ENCODE data around the gene MYH15. TPM values are rescaled to one million over a fixed set of nuclear protein-coding genes. Genes with fewer than 3 reads are reported as not detected.

MYH15 gene
- polyA plus RNA-seq, 3 donors, result not detected

DNA sequence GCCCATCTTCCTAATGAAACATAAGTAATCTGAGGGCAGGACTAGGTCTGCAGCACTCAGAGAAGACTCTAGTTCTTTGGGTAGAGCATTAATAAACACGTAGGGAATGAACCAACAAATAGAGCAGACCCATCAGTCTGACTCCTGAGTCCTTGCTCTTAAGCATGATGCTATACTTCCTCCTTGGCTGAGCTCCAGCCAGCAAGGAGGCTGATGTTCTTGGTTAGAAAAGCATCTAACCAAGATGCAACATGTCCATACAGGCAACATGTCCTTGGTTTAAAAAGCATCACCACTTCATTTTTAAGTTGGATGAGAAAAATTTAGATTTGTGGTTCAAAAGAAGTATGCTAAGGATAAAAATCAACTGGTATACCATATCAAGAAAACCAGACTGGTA lies 8.5 kb upstream of the MYH15 start:
- TF ChIP-seq, protein P1, sequence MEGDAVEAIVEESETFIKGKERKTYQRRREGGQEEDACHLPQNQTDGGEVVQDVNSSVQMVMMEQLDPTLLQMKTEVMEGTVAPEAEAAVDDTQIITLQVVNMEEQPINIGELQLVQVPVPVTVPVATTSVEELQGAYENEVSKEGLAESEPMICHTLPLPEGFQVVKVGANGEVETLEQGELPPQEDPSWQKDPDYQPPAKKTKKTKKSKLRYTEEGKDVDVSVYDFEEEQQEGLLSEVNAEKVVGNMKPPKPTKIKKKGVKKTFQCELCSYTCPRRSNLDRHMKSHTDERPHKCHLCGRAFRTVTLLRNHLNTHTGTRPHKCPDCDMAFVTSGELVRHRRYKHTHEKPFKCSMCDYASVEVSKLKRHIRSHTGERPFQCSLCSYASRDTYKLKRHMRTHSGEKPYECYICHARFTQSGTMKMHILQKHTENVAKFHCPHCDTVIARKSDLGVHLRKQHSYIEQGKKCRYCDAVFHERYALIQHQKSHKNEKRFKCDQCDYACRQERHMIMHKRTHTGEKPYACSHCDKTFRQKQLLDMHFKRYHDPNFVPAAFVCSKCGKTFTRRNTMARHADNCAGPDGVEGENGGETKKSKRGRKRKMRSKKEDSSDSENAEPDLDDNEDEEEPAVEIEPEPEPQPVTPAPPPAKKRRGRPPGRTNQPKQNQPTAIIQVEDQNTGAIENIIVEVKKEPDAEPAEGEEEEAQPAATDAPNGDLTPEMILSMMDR (IDR thresholded peaks at IDR 0.05), result no peak
- Mint-ChIP-seq H3K9me3 (no peaks in the 10 kb centered on the region), H3K27me3 (ENCODE audit: low read depth in 3 of 3) (peaks cover 0 to 2% (median 2%) of the 10 kb centered on the region in 3 donors), H3K4me1 (no peaks in the 10 kb centered on the region), H3K36me3 (no peaks in the 10 kb centered on the region), H3K27ac (no peak overlapping the region), H3K4me3 (no peak overlapping the region)
- H3K4me1 ChIP-seq (ENCODE audit: control insufficient read depth in 1 of 2, insufficient read depth in 2 of 2, low read length in 2 of 2), result no peaks in the 10 kb centered on the region
- H3K4me2 ChIP-seq (replicated peaks; ENCODE audit: extremely low read depth, low read length, poor library complexity, severe bottlenecking), result no peak overlapping the region
- H4K20me1 ChIP-seq (ENCODE audit: insufficient read depth, low read length), result no peaks in the 10 kb centered on the region
- no peaks in the 10 kb centered on the region for H3K27me3 ChIP-seq (ENCODE audit: control insufficient read depth in 2 of 2, insufficient read depth in 2 of 2, low read length in 2 of 2)
- H3K79me2 ChIP-seq (ENCODE audit: insufficient read depth, low read length), result no peaks in the 10 kb centered on the region
- H3K36me3 ChIP-seq (replicated peaks in 1 of 2; ENCODE audit: control insufficient read depth in 1 of 2, insufficient read depth in 2 of 2, low read length in 2 of 2), result no peaks in the 10 kb centered on the region
- intact Hi-C loops (cut with micrococcal nuclease), result no loop called here
- H3K9me3 ChIP-seq (replicated peaks in 1 of 2; ENCODE audit: control insufficient read depth in 1 of 2, insufficient read depth in 1 of 2, low read length in 2 of 2), result no peaks in the 10 kb centered on the region
- WGBS (ENCODE audit: insufficient coverage), result 100% methylated on average over 1 of the region's 1 CpG
- no peak overlapping the region for H2AFZ ChIP-seq (ENCODE audit: insufficient read depth, low read depth, low read length, poor library complexity, severe bottlenecking)
- no peak overlapping the region for H3K9ac ChIP-seq (ENCODE audit: insufficient read depth, low read length, poor library complexity, severe bottlenecking)
- H3K27ac ChIP-seq (ENCODE audit: low read depth in 1 of 2, low read length in 2 of 2), result no peak overlapping the region
- no peak overlapping the region for H3K4me3 ChIP-seq (replicated peaks in 1 of 3; ENCODE audit: low read depth in 2 of 3, low read length in 3 of 3)
- DNase-seq, result no peak

DNA sequence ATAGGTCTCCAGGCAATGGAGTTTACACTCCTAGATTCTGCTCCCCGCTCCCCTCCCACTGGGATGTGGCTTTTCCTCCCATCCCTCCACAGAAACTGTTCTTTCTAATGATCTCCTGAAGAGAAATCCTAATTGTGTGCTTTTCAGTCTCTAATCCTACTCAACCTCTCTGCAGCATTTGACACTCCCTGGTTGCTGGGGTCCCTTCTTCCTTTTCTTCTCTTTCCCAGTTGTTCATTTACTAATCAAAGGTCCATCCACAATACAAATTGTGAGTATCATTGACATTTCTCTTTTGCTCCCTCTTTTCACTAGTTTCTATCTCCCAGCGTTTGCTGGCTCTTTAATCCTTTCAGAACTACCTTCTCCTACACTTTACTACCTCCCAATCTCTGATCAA lies 6.5 kb upstream of the MYH15 start:
- Histone ChIP-seq H3K4me2 (replicated peaks; ENCODE audit: extremely low read depth, low read length, poor library complexity, severe bottlenecking) (no peak overlapping the region), H3K27me3 (ENCODE audit: control insufficient read depth in 2 of 2, insufficient read depth in 2 of 2, low read length in 2 of 2) (no peaks in the 10 kb centered on the region), H3K36me3 (replicated peaks in 1 of 2; ENCODE audit: control insufficient read depth in 1 of 2, insufficient read depth in 2 of 2, low read length in 2 of 2) (no peaks in the 10 kb centered on the region), H3K4me1 (ENCODE audit: control insufficient read depth in 1 of 2, insufficient read depth in 2 of 2, low read length in 2 of 2) (no peaks in the 10 kb centered on the region), H3K9me3 (replicated peaks in 1 of 2; ENCODE audit: control insufficient read depth in 1 of 2, insufficient read depth in 1 of 2, low read length in 2 of 2) (no peaks in the 10 kb centered on the region), H4K20me1 (ENCODE audit: insufficient read depth, low read length) (no peaks in the 10 kb centered on the region), H3K27ac (ENCODE audit: low read depth in 1 of 2, low read length in 2 of 2) (no peak overlapping the region), H3K9ac (ENCODE audit: insufficient read depth, low read length, poor library complexity, severe bottlenecking) (no peak overlapping the region), H3K79me2 (ENCODE audit: insufficient read depth, low read length) (no peaks in the 10 kb centered on the region), H3K4me3 (replicated peaks in 1 of 3; ENCODE audit: low read depth in 2 of 3, low read length in 3 of 3) (no peak overlapping the region), H2AFZ (ENCODE audit: insufficient read depth, low read depth, low read length, poor library complexity, severe bottlenecking) (no peak overlapping the region)
- Mint-ChIP-seq H3K9me3 (no peaks in the 10 kb centered on the region), H3K27ac (no peak overlapping the region), H3K36me3 (no peaks in the 10 kb centered on the region), H3K4me3 (no peak overlapping the region), H3K27me3 (ENCODE audit: low read depth in 3 of 3) (peaks cover 0 to 4% (median under 1%) of the 10 kb centered on the region in 3 donors), H3K4me1 (no peaks in the 10 kb centered on the region)
- no peak for DNase-seq
- TF ChIP-seq, protein P1 (IDR thresholded peaks at IDR 0.05), result no peak
- intact Hi-C loops (cut with micrococcal nuclease), result no loop called here
- WGBS (ENCODE audit: insufficient coverage), result 95% methylated on average over 2 of the region's 2 CpGs

All from CD14-positive monocyte (primary cell).